ENCODE measurements around the gene UQCC2.

Gene UQCC2

DNA sequence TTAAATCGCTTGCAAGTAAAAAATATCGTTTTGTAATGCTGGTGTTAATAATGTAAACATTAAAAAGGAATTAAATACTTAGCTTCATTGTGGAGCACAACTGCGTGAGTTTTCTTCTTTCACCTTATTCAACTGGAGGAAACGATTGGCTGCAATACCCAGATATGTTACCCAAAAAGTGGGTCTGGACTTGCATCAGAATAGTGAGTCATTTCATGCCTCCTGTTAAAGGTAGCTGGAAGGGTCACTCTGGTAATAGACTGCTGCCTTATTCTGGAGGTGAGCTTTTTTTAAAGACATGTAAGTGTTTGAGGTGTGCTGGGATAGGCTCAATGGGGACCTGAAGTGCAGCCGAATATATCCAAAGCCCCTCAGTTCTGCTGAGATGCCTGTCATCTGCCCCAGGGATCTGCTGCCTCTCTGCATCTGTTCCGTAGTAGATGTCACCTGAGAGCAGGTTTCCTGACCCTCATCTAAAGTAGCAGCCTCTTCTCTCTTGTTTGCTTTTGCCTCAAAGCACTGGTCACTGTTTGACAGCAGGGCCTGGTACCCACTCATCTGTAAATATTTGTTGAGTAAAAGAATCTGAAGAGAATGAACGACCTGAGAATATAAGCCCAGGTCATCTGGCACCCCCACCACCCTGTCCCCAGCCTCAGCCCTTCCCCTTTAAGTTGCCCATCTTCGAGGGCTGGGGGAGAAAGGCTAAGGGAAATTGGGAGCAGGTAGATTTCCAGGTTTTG is 5.6 kb upstream of the UQCC2 start:
- Histone ChIP-seq H3K36me3 (ENCODE audit: insufficient read depth, low read length) (no peaks in the 10 kb centered on the region), H2AFZ (ENCODE audit: low read depth, low read length) (no peak overlapping the region), H3K4me3 (ENCODE audit: low read length) (no peak overlapping the region), H3K27me3 (ENCODE audit: insufficient read depth, low read length) (peaks cover 12% of the 10 kb centered on the region), H3K9me3 (ENCODE audit: low read length) (no peaks in the 10 kb centered on the region), H3K4me1 (ENCODE audit: insufficient read depth, low read length) (peaks cover under 1% of the 10 kb centered on the region)

DNA sequence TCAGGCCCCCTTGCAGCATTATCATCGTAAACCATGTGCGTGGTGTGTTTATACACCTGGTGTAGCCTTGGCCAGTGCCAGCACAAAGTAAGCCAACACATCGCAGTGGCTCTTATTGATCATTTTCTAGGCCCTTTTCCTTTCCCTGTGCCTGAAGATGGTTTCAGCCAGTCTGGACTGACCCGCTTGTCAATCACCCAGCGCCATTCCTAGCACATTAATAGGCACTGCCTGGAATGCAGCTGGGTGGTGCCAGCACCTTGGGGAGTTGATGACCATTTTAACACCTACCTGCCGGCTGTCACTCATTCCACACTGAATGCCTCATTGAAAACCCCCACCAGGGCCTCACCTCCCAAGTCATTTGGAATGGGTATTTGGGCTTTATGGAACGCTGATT is 4.9 kb upstream of the UQCC2 start:
- Histone ChIP-seq H3K9me3 (ENCODE audit: low read length) (no peaks in the 10 kb centered on the region), H3K4me3 (ENCODE audit: low read length) (no peak overlapping the region), H3K4me1 (ENCODE audit: insufficient read depth, low read length) (peaks cover 3% of the 10 kb centered on the region), H3K27me3 (ENCODE audit: insufficient read depth, low read length) (peaks cover 8% of the 10 kb centered on the region), H2AFZ (ENCODE audit: low read depth, low read length) (no peak overlapping the region), H3K36me3 (ENCODE audit: insufficient read depth, low read length) (no peaks in the 10 kb centered on the region)

- H3K4me1 ChIP-seq (ENCODE audit: insufficient read depth, low read length): peaks cover 9% of the 10 kb centered on the region
- no peaks in the 10 kb centered on the region for H3K27me3 ChIP-seq (ENCODE audit: insufficient read depth, low read length)
- H3K36me3 ChIP-seq (ENCODE audit: insufficient read depth, low read length): peaks cover 8% of the 10 kb centered on the region
These were observed 3.0 kb upstream of the UQCC2 start for GRCh38 chr6:33714385-33715040.

DNA sequence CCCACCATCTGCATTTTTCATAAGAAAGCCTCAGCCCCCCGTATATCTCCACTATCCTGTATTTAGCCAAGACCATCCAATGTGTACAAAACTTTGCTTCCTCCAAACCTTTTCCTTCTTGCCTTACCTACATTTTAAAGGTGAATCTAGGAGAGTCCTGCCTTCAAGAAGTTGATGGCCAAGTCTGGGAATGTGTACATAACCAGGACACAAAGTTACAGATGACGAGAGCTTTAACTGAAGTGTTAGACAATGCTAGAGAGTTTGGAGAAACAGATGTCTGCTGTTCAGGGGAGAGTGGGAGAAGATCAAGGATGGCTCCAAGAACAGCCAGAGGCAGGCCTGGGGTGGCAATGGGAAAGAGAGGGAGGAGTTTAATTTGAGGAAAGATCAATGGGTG is 2.3 kb upstream of the UQCC2 start:
- Histone ChIP-seq H3K9me3 (ENCODE audit: low read length) (no peaks in the 10 kb centered on the region), H3K4me1 (ENCODE audit: insufficient read depth, low read length) (peaks cover 9% of the 10 kb centered on the region), H3K4me3 (ENCODE audit: low read length) (no peak overlapping the region), H3K36me3 (ENCODE audit: insufficient read depth, low read length) (peaks cover 13% of the 10 kb centered on the region), H2AFZ (ENCODE audit: low read depth, low read length) (no peak overlapping the region), H3K27me3 (ENCODE audit: insufficient read depth, low read length) (no peaks in the 10 kb centered on the region)

More at GRCh38 chr6:33714385-33715040, 3.0 kb upstream of the UQCC2 start:
- H3K9me3 ChIP-seq (ENCODE audit: low read length): no peaks in the 10 kb centered on the region
- no peak overlapping the region for H2AFZ ChIP-seq (ENCODE audit: low read depth, low read length)
- no peak overlapping the region for H3K4me3 ChIP-seq (ENCODE audit: low read length)

GRCh38 chr6:33712914-33713313 is 1.4 kb upstream of the UQCC2 start:
- no peaks in the 10 kb centered on the region for H3K27me3 ChIP-seq (ENCODE audit: insufficient read depth, low read length)
- H3K36me3 ChIP-seq (ENCODE audit: insufficient read depth, low read length): peaks cover 17% of the 10 kb centered on the region
- H2AFZ ChIP-seq (ENCODE audit: low read depth, low read length): no peak overlapping the region
- no peaks in the 10 kb centered on the region for H3K9me3 ChIP-seq (ENCODE audit: low read length)
- peaks cover 9% of the 10 kb centered on the region for H3K4me1 ChIP-seq (ENCODE audit: insufficient read depth, low read length)
- no peak overlapping the region for H3K4me3 ChIP-seq (ENCODE audit: low read length)

GRCh38 chr6:33710296-33711121 is 991 bp downstream of the UQCC2 start:
- no peaks in the 10 kb centered on the region for H3K9me3 ChIP-seq (ENCODE audit: low read length)
- peaks cover 9% of the 10 kb centered on the region for H3K4me1 ChIP-seq (ENCODE audit: insufficient read depth, low read length)
- H3K4me3 ChIP-seq (ENCODE audit: low read length): peak overlapping the region; percentile 87

GRCh38 chr6:33709605-33710295 is 1.8 kb downstream of the UQCC2 start:
- Histone ChIP-seq H3K27me3 (ENCODE audit: insufficient read depth, low read length) (no peaks in the 10 kb centered on the region), H3K4me1 (ENCODE audit: insufficient read depth, low read length) (peaks cover 9% of the 10 kb centered on the region), H2AFZ (ENCODE audit: low read depth, low read length) (no peak overlapping the region), H3K36me3 (ENCODE audit: insufficient read depth, low read length) (peaks cover 17% of the 10 kb centered on the region), H3K4me3 (ENCODE audit: low read length) (no peak overlapping the region), H3K9me3 (ENCODE audit: low read length) (no peaks in the 10 kb centered on the region)

More at GRCh38 chr6:33710296-33711121, 991 bp downstream of the UQCC2 start:
- Histone ChIP-seq H3K36me3 (ENCODE audit: insufficient read depth, low read length) (peaks cover 17% of the 10 kb centered on the region), H2AFZ (ENCODE audit: low read depth, low read length) (peak overlapping the region; percentile 83), H3K27me3 (ENCODE audit: insufficient read depth, low read length) (no peaks in the 10 kb centered on the region)

DNA sequence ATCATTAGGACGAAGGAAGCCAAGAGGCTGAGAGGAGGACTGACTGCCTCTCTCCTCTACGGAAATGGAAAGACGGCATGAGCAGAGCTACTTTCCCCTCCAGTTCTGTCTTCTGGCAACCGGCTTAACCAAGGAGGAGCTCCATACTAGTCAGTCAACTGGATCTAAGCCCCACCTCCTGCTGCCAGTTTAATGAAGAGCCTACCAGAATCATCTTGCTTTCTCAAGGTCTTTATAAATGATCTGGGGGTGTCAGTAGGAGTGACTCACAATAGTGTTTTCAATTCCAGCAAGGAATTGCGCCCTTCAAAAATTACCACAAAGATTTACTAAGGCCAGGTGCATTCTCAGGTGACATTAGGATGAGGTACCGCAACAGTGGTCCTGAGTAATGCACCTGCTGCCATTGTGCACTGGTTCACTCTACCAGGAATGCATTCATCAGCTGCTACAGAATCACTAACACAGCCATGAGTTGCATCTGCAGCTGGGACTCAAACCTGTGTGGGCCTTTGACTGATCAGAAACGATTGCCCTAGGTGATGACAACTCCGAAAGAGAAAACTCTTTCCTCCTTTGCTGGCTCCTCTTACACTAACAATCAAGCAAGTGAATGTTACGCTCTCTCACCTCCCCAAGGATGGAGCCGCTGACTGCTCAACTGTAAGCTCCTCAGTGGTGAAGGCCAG is 2.8 kb downstream of the UQCC2 start:
- H2AFZ ChIP-seq (ENCODE audit: low read depth, low read length): no peak overlapping the region
- H3K36me3 ChIP-seq (ENCODE audit: insufficient read depth, low read length): peaks cover 17% of the 10 kb centered on the region
- no peaks in the 10 kb centered on the region for H3K9me3 ChIP-seq (ENCODE audit: low read length)
- H3K27me3 ChIP-seq (ENCODE audit: insufficient read depth, low read length): no peaks in the 10 kb centered on the region
- H3K4me3 ChIP-seq (ENCODE audit: low read length): no peak overlapping the region
- peaks cover 9% of the 10 kb centered on the region for H3K4me1 ChIP-seq (ENCODE audit: insufficient read depth, low read length)

GRCh38 chr6:33707771-33708170 is 3.7 kb downstream of the UQCC2 start:
- Histone ChIP-seq H3K4me1 (ENCODE audit: insufficient read depth, low read length) (peaks cover 9% of the 10 kb centered on the region), H3K4me3 (ENCODE audit: low read length) (no peak overlapping the region), H3K36me3 (ENCODE audit: insufficient read depth, low read length) (peaks cover 17% of the 10 kb centered on the region), H2AFZ (ENCODE audit: low read depth, low read length) (no peak overlapping the region), H3K9me3 (ENCODE audit: low read length) (no peaks in the 10 kb centered on the region), H3K27me3 (ENCODE audit: insufficient read depth, low read length) (no peaks in the 10 kb centered on the region)

GRCh38 chr6:33705955-33706725 is 5.4 kb downstream of the UQCC2 start:
- no peak overlapping the region for H2AFZ ChIP-seq (ENCODE audit: low read depth, low read length)
- H3K4me1 ChIP-seq (ENCODE audit: insufficient read depth, low read length): peaks cover 6% of the 10 kb centered on the region
- H3K4me3 ChIP-seq (ENCODE audit: low read length): no peak overlapping the region
- peaks cover 21% of the 10 kb centered on the region for H3K36me3 ChIP-seq (ENCODE audit: insufficient read depth, low read length)
- H3K27me3 ChIP-seq (ENCODE audit: insufficient read depth, low read length): no peaks in the 10 kb centered on the region
- no peaks in the 10 kb centered on the region for H3K9me3 ChIP-seq (ENCODE audit: low read length)

DNA sequence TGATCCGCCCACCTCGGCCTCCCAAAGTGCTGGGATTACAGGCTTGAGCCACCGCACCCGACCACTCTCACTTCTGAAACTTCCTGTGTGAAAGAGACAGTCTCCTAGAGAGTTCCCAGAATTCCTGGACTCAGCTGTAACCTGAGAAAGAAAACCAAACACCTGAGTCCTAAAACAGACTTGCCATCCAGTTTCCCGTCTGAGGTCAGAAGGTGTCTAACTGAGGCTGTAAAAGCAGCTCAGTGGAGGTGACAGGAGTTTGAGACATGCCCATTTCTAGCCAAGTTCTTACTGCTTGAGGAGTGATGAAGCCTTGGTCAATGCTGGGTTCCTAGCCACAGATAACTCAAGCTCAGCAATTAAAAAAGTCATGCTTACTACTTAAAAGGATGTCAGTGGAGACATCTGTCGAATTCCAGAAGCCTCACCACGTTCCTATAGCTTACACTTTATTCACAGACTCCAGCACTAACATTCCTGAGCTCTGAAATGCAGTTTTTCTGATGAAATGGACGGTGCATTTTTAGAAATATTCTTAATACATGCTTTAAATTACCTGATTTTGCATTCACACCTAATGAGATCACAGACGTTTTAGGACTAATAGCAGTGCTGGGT is 6.1 kb downstream of the UQCC2 start:
- H3K27me3 ChIP-seq (ENCODE audit: insufficient read depth, low read length): no peaks in the 10 kb centered on the region
- H3K4me3 ChIP-seq (ENCODE audit: low read length): no peak overlapping the region
- peaks cover 18% of the 10 kb centered on the region for H3K36me3 ChIP-seq (ENCODE audit: insufficient read depth, low read length)
- H3K9me3 ChIP-seq (ENCODE audit: low read length): no peaks in the 10 kb centered on the region
- no peaks in the 10 kb centered on the region for H3K4me1 ChIP-seq (ENCODE audit: insufficient read depth, low read length)
- H2AFZ ChIP-seq (ENCODE audit: low read depth, low read length): no peak overlapping the region

All from neuron (in vitro differentiated cells).